Measurements from ENCODE around the gene BRSK2.
A peak's percentile ranks its signal among the peaks of the same experiment; 100 is the strongest.

The BRSK2 gene

DNA sequence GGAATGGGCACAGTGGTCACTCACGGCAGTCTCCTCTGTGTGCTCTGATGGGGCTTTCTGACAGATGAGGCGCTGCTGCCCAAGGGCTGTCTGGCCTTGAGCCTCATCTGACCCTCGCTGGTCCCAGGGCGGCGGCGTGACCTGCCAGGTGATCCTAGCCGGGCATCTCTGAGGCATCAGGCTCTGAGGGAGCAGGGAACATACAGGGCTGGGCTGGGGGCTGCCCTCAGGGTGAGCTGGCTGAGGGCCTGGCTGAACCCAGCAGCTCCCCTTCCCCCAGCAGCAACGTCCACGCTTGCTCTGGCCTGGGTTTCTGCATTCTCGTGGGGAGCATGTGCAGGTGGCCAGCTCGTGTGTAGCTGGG is 49.2 kb downstream of the BRSK2 start:
- DNase-seq: no peak

GRCh38 chr11:1439341-1439740 is 49.6 kb downstream of the BRSK2 start:
- no peak for DNase-seq

- no peak for DNase-seq
Measured at GRCh38 chr11:1440066-1440465, 50.3 kb downstream of the BRSK2 start.

GRCh38 chr11:1440496-1440895 is 50.8 kb downstream of the BRSK2 start:
- DNase-seq: no peak

DNA sequence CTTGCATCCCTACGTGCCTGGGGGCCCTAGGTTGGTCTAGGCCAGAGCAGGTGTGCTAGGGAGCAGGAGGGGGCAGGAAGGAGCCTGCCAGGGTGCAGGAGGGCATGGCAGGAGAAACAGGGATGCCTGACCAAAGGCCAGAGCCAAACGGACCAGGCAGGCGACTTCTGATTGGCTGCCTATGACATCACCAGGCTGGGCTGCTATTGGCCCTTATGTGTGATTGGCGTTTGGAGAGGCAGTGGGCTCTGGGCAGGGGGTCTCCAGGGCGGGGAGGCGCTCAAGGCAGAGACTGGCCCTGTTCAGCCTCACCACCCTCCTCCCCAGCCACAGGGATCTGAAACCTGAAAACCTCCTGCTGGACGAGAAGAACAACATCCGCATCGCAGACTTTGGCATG is 52.4 kb downstream of the BRSK2 start:
- no peak for DNase-seq

DNA sequence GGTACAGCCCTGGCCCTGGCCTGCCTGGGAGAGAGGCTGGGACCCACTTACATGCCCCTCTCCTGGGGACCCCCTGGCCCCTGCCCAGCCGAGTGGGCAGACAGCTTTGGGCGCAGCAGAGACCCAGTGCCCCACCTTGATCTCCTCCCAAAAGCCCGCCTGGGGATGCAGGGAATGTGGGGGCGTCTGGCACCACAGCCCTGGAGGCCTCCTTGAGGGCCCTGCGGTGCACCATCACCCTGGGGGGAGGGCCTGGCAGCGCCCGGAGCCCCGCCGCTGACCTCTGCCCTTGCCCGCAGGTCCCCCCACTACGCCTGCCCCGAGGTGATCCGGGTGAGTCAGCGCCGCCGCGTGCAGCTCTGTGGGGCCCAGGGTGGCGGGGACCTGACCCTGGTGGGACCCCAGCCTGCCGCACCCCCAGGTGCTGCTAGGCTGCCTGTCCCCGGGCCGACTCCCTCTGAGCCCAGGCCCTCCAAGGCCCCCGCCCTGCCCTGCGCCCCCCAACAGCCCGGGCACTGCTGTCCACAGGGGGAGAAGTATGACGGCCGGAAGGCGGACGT is 53.2 kb downstream of the BRSK2 start:
- DNase-seq: no peak

GRCh38 chr11:1443737-1444136 is 54.0 kb downstream of the BRSK2 start:
- no peak for DNase-seq

DNA sequence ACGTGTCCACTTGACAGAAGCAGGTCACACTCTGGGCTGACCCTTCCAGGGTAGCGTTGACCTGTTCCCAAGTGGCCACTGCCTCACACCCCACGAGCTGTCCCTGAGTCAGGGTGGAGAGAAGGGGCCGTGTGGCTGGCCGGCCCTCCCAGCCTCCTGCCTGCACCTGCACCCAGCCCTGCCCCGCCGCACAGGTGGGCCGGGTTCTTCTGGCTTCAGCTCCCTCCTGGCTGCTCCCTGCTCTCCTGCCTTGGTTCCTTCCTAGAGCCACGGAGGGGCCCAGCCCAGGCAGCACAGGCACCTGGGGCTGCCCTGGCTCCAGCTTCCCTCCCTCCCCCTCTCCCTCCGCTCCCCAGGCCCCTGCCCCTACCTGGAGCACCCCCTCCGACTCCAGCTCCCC is 54.6 kb downstream of the BRSK2 start:
- no peak for DNase-seq

DNA sequence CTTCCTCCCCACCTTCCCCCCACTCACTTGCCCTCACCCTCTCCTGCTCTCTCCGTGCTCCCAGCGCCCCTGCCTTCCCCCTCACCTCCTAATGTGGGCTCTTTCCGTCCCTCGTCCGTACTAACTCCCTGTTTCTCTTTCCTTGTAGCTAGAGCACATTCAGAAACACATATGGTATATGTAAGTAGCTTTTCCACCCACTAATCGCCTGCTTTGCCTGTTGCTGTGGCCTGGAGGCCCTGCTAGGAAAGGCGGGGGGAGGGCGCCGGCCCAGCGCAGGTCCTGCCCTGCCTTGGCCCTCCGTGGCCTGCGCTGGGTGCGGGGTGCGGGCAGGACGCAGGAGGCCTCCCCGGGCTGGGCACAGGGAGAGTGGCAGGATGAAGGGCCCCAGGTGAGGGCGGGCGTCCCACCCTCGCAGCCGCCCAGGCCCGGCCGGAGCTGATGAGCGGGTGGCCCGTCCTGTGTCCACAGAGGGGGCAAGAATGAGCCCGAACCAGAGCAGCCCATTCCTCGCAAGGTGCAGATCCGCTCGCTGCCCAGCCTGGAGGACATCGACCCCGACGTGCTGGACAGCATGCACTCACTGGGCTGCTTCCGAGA is 55.2 kb downstream of the BRSK2 start:
- no peak for DNase-seq

GRCh38 chr11:1445741-1446445 is 56.2 kb downstream of the BRSK2 start:
- no peak for DNase-seq

DNA sequence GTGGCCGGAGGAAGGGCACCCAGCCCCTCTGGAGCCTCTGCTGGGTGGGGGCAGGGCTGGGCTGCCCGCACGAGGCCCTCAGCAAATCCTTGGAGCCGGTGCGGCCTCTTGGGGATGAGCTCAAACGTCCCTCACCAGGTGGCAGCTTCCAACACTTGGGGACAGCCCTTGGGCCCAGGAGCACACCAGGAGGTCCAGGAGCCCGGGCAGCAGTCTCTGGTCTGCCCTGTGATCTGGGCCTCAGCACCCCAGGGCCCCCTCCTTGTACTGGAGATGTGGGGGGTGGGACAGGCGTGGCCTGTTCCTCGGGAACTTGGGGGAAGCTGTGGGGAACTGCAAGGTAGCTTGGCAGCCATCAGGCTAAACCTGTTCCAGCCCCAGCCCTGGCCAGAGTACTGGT is 56.9 kb downstream of the BRSK2 start:
- no peak for DNase-seq

GRCh38 chr11:1447845-1448825 is 58.4 kb downstream of the BRSK2 start:
- no peak for DNase-seq

- DNase-seq: no peak
Measured at GRCh38 chr11:1448882-1449281, 59.1 kb downstream of the BRSK2 start.

DNA sequence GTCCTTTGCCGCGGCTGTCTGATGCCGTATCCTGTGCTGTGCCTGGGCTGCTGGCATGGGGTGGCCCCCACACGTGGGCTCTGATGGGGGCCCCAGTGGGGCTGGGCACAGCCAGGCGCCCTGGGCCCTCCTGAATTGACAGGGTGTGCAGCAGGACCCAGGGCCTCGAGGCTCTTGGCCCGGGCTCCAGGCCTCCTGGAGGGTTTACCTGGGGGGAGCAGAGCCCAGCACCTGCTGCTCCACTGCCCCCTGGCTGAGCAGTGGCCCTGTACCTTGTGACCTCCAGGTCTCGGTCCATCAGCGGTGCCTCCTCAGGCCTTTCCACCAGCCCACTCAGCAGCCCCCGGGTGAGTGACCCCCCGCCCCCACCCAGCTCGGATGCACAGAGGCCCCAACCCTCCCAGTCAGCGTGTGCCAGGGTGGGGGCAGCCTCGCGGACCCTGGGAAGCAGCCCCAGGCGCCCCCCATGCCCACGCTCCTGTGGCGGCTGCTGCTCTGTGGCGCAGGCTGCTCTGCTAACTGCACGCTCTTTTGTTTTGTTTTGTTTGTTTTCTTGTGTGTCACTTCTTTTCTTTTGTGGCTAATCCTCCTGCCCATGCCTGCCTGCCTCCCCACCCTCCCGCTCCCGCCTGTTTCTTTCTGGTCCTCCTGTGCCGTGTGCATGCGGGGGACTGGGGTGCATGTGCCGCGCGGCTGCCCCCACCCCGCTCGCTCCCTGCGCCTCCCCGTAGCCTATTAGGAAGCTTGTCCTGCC is 59.9 kb downstream of the BRSK2 start:
- no peak for DNase-seq

DNA sequence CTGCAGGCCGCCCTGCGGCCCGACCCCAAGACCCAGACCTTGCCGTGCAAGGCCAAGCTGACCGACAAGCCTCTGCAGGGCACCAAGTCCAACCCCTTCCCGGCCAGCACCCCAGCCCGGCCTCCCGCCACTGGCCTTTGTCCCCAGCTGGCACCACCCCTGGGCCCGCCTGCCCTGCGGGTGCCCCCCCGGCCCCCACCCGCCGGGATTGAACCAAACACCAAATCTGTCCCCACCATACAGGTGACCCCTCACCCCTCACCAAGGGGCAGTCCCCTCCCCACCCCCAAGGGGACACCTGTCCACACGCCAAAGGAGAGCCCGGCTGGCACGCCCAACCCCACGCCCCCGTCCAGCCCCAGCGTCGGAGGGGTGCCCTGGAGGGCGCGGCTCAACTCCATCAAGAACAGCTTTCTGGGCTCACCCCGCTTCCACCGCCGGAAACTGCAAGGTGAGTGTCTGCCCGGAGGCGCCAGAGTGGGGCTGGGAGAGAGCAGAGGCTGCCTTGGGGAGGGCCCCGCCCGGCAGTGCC is 60.7 kb downstream of the BRSK2 start:
- no peak for DNase-seq

- DNase-seq: no peak
Measured at GRCh38 chr11:1450949-1451710, 61.4 kb downstream of the BRSK2 start.

GRCh38 chr11:1451781-1452470 is 62.2 kb downstream of the BRSK2 start:
- DNase-seq: no peak

DNA sequence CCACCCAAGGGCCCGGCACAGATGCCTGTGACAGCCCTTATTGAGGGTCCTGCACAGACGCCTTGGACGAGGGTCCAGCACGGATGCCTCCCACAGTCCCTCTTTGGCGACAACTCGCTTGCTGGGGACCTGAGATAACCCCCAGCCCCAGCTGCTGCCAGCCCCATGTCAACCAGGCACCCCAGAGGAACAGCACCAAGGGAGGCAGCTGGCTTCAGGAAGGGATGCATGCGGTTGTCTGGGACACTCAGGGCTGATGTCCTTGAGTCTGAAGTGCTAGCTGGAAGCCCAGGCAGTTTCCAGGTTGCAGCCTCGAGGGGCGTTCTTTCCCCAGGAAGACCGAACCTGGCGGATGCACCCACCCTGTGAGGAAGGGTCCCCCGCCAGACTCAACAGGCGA is 63.0 kb downstream of the BRSK2 start:
- no peak for DNase-seq

DNA sequence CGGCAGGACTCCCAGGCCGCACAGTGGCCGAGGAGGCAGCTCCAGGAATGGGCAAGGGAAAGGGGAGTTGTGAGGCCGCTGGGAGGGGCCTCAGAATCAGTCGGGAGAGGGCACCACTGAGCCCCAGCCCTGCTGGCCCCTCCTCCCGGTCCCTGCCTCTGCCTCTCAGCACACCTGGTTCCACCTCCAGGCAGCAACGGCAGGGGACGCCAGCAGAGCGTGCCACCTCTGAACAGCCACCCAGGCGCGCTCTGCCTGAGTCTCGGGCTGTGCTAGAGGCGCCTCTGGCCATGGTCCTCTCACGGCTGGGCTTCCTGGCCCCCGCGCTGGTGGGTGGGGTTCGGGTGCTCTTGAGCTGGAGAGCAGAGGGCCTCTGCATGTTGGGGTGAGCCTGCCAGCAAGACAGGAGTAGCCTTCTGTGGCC is 63.9 kb downstream of the BRSK2 start:
- peak; percentile 34 for DNase-seq

- DNase-seq: no peak
Measured at GRCh38 chr11:1454576-1454975, 64.8 kb downstream of the BRSK2 start.

Measured in effector CD4-positive, alpha-beta T cell (primary cell).